GM18873 (cell line): Measurements from ENCODE around the gene TPO.

Experiments used
- ATAC-seq: cut with Tn5 transposase; IDR thresholded peaks from one replicate; pipeline ENCODE4 v1.9.1; 2021; ENCODE audit warnings: mild to moderate bottlenecking, moderate library complexity, moderate number of reproducible peaks; ENCODE audit not compliant: unreplicated experiment, low FRiP score

Gene TPO

GRCh38 chr2:1518331-1518803 is 105.1 kb downstream of the TPO start:
- no peak for ATAC-seq

GRCh38 chr2:1518867-1519530 is 105.7 kb downstream of the TPO start:
- ATAC-seq: no peak

- ATAC-seq: no peak
Observed at GRCh38 chr2:1521191-1521877, 108.1 kb downstream of the TPO start.

GRCh38 chr2:1521878-1522830 is 108.9 kb downstream of the TPO start:
- no peak for ATAC-seq

DNA sequence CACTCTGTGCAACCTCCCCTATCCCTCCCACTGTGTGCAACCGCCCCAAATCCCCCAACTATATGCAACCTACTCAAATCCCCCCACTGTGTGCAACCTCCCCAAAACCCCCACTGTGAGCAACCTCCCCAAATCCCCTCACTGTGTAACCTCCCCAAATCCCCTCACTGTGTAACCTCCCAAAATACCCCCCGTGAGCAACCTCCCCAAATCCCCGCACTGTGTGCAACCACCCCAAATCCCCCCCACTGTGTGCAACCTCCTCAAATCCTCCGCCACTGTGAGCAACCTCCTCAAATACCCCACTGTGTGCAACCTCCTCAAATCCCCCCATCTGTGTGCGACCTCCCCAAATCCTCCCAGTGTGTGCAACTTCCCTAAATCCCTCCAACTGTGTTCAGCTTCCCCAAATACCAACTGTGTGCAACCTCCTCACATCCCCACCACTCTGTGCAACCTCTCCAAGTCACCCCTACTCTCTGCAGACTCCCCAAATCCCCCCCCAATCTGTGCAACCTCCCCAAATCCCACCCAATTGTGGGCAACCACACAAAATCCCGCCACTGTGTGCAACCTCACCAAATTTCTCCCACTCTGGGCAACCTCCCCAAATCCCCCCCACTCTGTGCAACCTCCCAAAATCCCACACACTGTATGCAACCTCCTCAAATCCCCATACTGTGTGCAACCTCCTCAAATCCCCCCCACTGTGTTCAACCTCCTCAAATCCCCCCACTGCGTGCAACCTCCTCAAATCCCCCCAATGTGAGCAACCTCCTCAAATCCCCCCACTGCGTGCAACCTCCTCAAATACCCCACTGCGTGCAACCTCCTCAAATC is 114.1 kb downstream of the TPO start:
- no peak for ATAC-seq

- no peak for ATAC-seq
Observed at GRCh38 chr2:1528273-1529064, 115.2 kb downstream of the TPO start.

DNA sequence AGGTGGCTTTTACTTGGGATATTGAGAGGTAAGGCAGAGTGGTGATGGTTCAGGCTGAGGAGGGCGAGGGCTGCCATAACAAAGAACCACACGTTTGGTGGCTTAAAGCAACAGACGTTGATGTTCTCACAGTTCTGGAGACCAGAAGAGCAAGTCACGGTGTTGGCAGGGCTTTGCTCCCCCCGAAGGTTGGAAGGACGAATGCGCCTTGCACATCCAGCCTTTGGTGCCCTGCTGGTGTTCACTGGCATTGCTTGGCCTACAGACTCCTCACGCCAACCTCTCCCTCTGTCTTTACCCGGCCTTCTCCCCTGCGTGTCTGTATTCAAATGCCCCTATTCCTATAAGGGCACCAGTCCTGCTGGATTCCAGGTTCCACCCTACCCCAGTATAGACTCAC is 125.4 kb downstream of the TPO start:
- ATAC-seq: no peak

DNA sequence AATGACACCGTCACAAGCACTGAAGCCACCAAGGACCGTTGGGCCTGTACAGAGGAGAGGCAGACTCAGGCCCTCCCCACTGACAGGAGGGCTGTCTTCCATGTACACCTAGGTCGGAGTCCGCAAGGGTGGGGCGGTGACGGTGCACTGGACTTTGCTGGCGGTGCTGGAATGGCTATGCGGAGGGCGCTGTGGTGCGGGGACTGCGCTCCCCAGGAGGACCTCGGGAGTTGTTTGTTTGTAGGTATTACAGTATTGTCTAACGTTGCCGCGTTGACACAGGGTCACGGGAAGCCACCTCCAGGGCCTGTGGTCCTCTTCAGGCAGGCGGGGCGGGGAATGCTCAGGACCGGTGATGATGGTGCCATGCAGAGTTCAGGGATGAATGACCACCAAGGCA is 126.2 kb downstream of the TPO start:
- ATAC-seq: no peak

- ATAC-seq: no peak
Observed at GRCh38 chr2:1539973-1540372, 126.7 kb downstream of the TPO start.

GRCh38 chr2:1540481-1540880 is 127.2 kb downstream of the TPO start:
- ATAC-seq: no peak

DNA sequence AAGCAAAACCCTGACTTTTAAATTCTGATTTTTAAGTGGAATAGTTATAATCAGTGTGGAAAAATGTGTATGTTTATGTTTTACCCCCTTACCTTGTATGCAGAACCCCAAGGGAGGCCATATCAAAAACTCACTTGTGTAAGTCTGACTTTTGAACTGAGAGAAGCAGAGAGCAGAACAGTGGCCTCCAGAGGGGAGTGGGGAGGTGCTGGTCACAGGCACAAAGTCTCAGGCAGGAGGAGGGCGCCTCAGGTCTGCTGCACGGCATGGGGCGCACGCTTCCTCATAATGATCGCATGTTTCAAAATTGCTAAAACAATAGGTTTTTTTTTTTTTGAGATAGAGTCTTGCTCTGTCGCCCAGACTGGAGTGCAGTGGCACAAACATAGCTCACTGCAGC is 127.8 kb downstream of the TPO start:
- ATAC-seq: no peak

- no peak for ATAC-seq
Observed at GRCh38 chr2:1541819-1542475, 128.7 kb downstream of the TPO start.

DNA sequence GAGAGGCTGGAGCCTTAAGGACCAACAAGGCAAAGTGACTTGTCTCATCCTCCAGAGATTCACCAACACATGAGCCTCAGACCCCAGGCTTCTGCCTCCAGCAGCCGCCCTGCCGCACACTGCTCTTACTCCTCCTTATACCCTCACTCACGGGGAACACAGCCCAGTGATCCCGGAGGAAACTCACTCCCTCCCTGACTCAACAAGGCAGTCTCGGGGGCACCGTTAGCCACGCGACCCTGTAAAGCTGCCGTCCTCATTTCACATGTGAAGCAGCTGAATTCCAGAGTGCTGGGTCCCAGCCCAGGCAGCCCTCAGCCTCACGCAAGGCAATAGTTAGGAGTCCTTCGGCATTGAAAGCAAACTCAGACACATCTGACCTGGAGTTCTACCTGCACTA is 129.7 kb downstream of the TPO start:
- ATAC-seq: no peak

- no peak for ATAC-seq
Observed at GRCh38 chr2:1543776-1544477, 130.7 kb downstream of the TPO start.

DNA sequence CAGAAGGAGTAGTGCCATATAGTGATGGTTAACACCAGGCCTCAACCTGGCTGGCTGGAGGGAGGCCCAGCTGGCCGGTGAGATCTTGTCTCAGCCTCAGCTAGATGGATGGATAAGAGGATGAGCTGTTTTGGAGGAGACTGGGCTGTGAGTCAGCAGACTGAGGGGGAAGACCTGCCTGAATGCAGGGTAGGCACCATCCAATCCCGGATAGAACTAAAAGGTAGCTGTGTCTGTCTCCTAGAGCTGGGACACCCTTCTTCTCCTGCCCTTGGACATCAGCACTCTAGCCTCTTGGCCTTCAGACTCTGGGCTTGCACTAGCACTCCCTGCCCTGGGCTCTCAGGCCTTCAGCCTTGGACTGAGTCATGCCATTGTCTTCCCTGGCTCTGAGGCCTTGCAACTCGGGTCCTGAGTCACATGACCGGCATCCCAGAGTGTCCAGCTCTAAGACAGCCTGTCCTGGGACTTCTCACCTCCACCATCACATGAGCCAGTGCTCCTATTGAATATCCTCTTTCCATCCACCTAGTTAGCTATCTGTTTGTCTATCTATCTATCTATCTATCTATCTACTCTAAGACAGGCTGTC is 131.3 kb downstream of the TPO start:
- ATAC-seq: no peak

- ATAC-seq: no peak
Observed at GRCh38 chr2:1546023-1546591, 132.8 kb downstream of the TPO start.

DNA sequence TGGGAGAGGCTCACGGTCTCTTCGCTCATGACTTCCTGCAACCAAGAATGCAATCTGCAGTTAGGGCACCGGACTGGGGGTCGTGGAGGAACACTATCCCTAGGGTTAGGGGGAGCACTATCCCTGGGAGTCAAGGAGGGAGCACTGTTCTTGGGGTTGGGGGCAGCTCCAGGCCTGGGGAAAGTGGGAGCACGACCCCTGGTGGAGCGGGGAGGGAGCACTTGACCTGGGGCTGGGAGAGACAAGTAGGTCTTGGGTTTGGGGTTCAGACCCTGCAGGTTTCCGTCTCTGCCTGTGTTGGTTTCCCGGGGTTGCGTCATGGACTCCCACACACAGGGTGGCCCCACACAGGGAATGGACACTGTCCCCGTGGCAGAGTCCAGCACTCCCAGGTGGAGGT is 133.6 kb downstream of the TPO start:
- no peak for ATAC-seq
